WTC11 (cell line): ENCODE measurements around the gene PDS5A. TPM values are rescaled to one million over a fixed set of nuclear protein-coding genes. Genes with fewer than 3 reads are reported as not detected.
"Not testable (repeated sequence)": the region's sequence is repeated elsewhere in the genome, so short reads cannot be mapped to it uniquely, and the experiment has no call there.

Experiments used
- ATAC-seq: fragments of 200-7000 bp; cut with Tn5 transposase; 2 replicates; pipeline ENCODE4 v1.10.0; 2021; ENCODE audit warnings: mild to moderate bottlenecking, moderate library complexity
- CTCF ChIA-PET: fragments of 300-600 bp; sonication (Branson Sonifier 250); formaldehyde crosslinking; loops from one replicate; lab custom pipeline; 2021; ENCODE audit warnings: antibody characterized with exemption; lab: Charles Lee
- POLR2A ChIA-PET: fragments of 350-600 bp; sonication (Branson Sonifier 250); formaldehyde crosslinking; loops from one replicate; lab custom pipeline; 2021; ENCODE audit warnings: antibody characterized with exemption; lab: Charles Lee
- DNase-seq: peaks from one replicate; pipeline ENCODE4 v3.0.0; 2021; ENCODE audit warnings: low spot score
- H3K27ac Mint-ChIP-seq: 2 replicates; pipeline ENCODE4 v1.8.0; 2021; ENCODE audit warnings: mixed read lengths
- H3K27me3 Mint-ChIP-seq: 2 replicates; pipeline ENCODE4 v1.8.0; 2021; ENCODE audit warnings: low read depth, mild to moderate bottlenecking, moderate library complexity, mixed read lengths
- H3K36me3 Mint-ChIP-seq: 2 replicates; pipeline ENCODE4 v1.8.0; 2021; ENCODE audit warnings: mixed read lengths
- H3K4me1 Mint-ChIP-seq: 2 replicates; pipeline ENCODE4 v1.8.0; 2022; ENCODE audit warnings: mixed read lengths
- H3K4me3 Mint-ChIP-seq: 2 replicates; pipeline ENCODE4 v1.8.0; 2021; ENCODE audit warnings: mild to moderate bottlenecking, moderate library complexity, mixed read lengths
- H3K9me3 Mint-ChIP-seq: 2 replicates; pipeline ENCODE4 v1.8.0; 2021; ENCODE audit warnings: mixed read lengths
- ATF6 ChIP-seq: sonication (generic); formaldehyde crosslinking; IDR thresholded peaks from 2 replicates; pipeline ENCODE4 v1.8.1; 2023; ENCODE audit warnings: mild to moderate bottlenecking, missing genetic modification reagents
- CREB1 ChIP-seq: sonication (generic); formaldehyde crosslinking; IDR thresholded peaks from 2 replicates; pipeline ENCODE4 v1.8.0; 2023; ENCODE audit warnings: mild to moderate bottlenecking, missing genetic modification reagents
- GABPB1 ChIP-seq: sonication (generic); formaldehyde crosslinking; IDR thresholded peaks from 2 replicates; pipeline ENCODE4 v1.8.1; 2023; ENCODE audit warnings: mild to moderate bottlenecking, missing genetic modification reagents
- JAZF1 ChIP-seq: fragments of 250-450 bp; sonication (Bioruptor Pico); IDR thresholded peaks from 2 replicates; pipeline ENCODE4 v1.9.0; 2021; ENCODE audit warnings: moderate library complexity, mild to moderate bottlenecking, inconsistent platforms
- MYBL2 ChIP-seq: sonication (generic); formaldehyde crosslinking; IDR thresholded peaks from 2 replicates; pipeline ENCODE4 v1.8.1; 2023; ENCODE audit warnings: mild to moderate bottlenecking, moderate library complexity, missing genetic modification reagents
- NR1H2 ChIP-seq: sonication (generic); formaldehyde crosslinking; IDR thresholded peaks from 2 replicates; pipeline ENCODE4 v1.9.0; 2021; ENCODE audit warnings: mild to moderate bottlenecking, moderate library complexity, missing genetic modification reagents
- OVOL2 ChIP-seq: fragments of 250-450 bp; sonication (Bioruptor Pico); IDR thresholded peaks from 2 replicates; pipeline ENCODE4 v1.9.0; 2021; ENCODE audit warnings: mild to moderate bottlenecking, borderline replicate concordance
- PREB ChIP-seq: sonication (generic); formaldehyde crosslinking; IDR thresholded peaks from 2 replicates; pipeline ENCODE4 v1.8.1; 2022; ENCODE audit warnings: mild to moderate bottlenecking, missing genetic modification reagents, moderate library complexity, borderline replicate concordance
- PRRX2 ChIP-seq: fragments of 250-450 bp; sonication (Bioruptor Pico); IDR thresholded peaks from 2 replicates; pipeline ENCODE4 v1.8.0; 2021; ENCODE audit warnings: mild to moderate bottlenecking
- SMAD3 ChIP-seq: sonication (generic); formaldehyde crosslinking; IDR thresholded peaks from 2 replicates; pipeline ENCODE4 v1.8.0; 2022; ENCODE audit warnings: missing genetic modification reagents, mild to moderate bottlenecking, borderline replicate concordance
- TCF7 ChIP-seq: sonication (generic); formaldehyde crosslinking; IDR thresholded peaks from 2 replicates; pipeline ENCODE4 v1.8.0; 2022; ENCODE audit warnings: mild to moderate bottlenecking, low read depth, missing genetic modification reagents, moderate library complexity
- TEAD1 ChIP-seq: sonication (generic); formaldehyde crosslinking; IDR thresholded peaks from 2 replicates; pipeline ENCODE4 v1.8.0; 2022; ENCODE audit warnings: mild to moderate bottlenecking, missing genetic modification reagents
- TEAD4 ChIP-seq: sonication (generic); formaldehyde crosslinking; IDR thresholded peaks from 2 replicates; pipeline ENCODE4 v1.8.0; 2022; ENCODE audit warnings: mild to moderate bottlenecking, missing genetic modification reagents
- TP53 ChIP-seq: sonication (generic); formaldehyde crosslinking; IDR thresholded peaks from 2 replicates; pipeline ENCODE4 v1.8.1; 2023; ENCODE audit warnings: mild to moderate bottlenecking, missing genetic modification reagents
- ZMAT4 ChIP-seq: fragments of 250-450 bp; sonication (Bioruptor Pico); IDR thresholded peaks from 2 replicates; pipeline ENCODE4 v1.9.0; 2021; ENCODE audit warnings: mild to moderate bottlenecking
- ZNF219 ChIP-seq: sonication (generic); formaldehyde crosslinking; IDR thresholded peaks from 2 replicates; pipeline ENCODE4 v1.8.0; 2023; ENCODE audit warnings: missing genetic modification reagents, mild to moderate bottlenecking, borderline replicate concordance
- ZNF317 ChIP-seq: sonication (generic); formaldehyde crosslinking; IDR thresholded peaks from 2 replicates; pipeline ENCODE4 v1.8.1; 2023; ENCODE audit warnings: low read depth, mild to moderate bottlenecking, moderate library complexity, missing genetic modification reagents, borderline replicate concordance
- ZNF671 ChIP-seq: fragments of 250-450 bp; sonication (Bioruptor Pico); IDR thresholded peaks from 2 replicates; pipeline ENCODE4 v1.8.0; 2021; ENCODE audit warnings: mild to moderate bottlenecking
- total RNA-seq: library from RNA; stranded (reverse); gene quantifications from 3 replicates; pipeline ENCODE4 v1.2.3, GENCODE V29; 2021
- TF ChIP-seq, protein P1 (sequence below): sonication (generic); formaldehyde crosslinking; IDR thresholded peaks from 2 replicates; pipeline ENCODE4 v1.8.0; 2023; ENCODE audit warnings: mild to moderate bottlenecking, missing genetic modification reagents
- TF ChIP-seq, protein P2 (sequence below): sonication (generic); formaldehyde crosslinking; IDR thresholded peaks from 2 replicates; pipeline ENCODE4 v1.8.0; 2022; ENCODE audit warnings: mild to moderate bottlenecking, missing genetic modification reagents

The PDS5A gene
- total RNA-seq, 1 experiment from 2014 or later: 61.7 TPM

DNA sequence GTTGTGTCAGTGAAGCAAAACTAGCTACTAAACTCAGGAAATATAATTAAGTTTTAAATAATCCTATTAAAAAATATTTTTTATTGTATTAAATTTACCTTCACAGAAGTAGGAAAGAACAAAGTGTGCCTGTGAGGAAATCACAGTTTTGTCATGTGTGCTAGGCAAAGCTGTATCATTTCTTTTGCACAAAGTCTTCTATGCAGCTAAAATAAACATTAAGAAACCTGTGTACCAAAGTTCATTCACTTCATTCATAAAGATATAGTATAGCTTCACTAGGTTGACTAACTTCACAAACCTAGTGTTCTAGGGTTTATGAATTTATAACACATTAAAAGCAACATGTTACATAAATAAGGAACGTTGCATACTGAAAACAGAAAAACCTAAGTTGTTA lies 131.0 kb downstream of the PDS5A start (continued):
- no peak for TF ChIP-seq SMAD3
- TF ChIP-seq TEAD1 (CRISPR knock-in tag): no peak
- TF ChIP-seq ZNF219 (CRISPR knock-in tag): no peak
- TF ChIP-seq JAZF1 (CRISPR knock-in tag): no peak
- TF ChIP-seq PREB: no peak
- TF ChIP-seq ZNF317 (CRISPR knock-in tag): no peak

GRCh38 chr4:39846120-39846519 lies 131.6 kb downstream of the PDS5A start:
- DNase-seq (no peak), ATAC-seq (no peak)
- TF ChIP-seq OVOL2 (CRISPR knock-in tag) (no peak), CREB1 (no peak), TCF7 (CRISPR knock-in tag) (no peak), ZMAT4 (no peak), ATF6 (CRISPR knock-in tag) (no peak), NR1H2 (CRISPR knock-in tag) (no peak), PRRX2 (no peak), ZNF671 (CRISPR knock-in tag) (no peak), MYBL2 (CRISPR knock-in tag) (no peak), TP53 (CRISPR knock-in tag) (no peak), TEAD4 (CRISPR knock-in tag) (no peak), GABPB1 (CRISPR knock-in tag) (no peak)
- TF ChIP-seq, protein P1, sequence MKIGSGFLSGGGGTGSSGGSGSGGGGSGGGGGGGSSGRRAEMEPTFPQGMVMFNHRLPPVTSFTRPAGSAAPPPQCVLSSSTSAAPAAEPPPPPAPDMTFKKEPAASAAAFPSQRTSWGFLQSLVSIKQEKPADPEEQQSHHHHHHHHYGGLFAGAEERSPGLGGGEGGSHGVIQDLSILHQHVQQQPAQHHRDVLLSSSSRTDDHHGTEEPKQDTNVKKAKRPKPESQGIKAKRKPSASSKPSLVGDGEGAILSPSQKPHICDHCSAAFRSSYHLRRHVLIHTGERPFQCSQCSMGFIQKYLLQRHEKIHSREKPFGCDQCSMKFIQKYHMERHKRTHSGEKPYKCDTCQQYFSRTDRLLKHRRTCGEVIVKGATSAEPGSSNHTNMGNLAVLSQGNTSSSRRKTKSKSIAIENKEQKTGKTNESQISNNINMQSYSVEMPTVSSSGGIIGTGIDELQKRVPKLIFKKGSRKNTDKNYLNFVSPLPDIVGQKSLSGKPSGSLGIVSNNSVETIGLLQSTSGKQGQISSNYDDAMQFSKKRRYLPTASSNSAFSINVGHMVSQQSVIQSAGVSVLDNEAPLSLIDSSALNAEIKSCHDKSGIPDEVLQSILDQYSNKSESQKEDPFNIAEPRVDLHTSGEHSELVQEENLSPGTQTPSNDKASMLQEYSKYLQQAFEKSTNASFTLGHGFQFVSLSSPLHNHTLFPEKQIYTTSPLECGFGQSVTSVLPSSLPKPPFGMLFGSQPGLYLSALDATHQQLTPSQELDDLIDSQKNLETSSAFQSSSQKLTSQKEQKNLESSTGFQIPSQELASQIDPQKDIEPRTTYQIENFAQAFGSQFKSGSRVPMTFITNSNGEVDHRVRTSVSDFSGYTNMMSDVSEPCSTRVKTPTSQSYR (CRISPR knock-in tag): no peak
- TF ChIP-seq, protein P2, sequence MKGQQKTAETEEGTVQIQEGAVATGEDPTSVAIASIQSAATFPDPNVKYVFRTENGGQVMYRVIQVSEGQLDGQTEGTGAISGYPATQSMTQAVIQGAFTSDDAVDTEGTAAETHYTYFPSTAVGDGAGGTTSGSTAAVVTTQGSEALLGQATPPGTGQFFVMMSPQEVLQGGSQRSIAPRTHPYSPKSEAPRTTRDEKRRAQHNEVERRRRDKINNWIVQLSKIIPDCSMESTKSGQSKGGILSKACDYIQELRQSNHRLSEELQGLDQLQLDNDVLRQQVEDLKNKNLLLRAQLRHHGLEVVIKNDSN (CRISPR knock-in tag): no peak
- Mint-ChIP-seq H3K36me3 (peaks cover 22% of the 10 kb centered on the region), H3K4me3 (no peak overlapping the region), H3K27ac (no peak overlapping the region), H3K9me3 (no peaks in the 10 kb centered on the region), H3K4me1 (no peaks in the 10 kb centered on the region), H3K27me3 (no peaks in the 10 kb centered on the region)
- ChIA-PET CTCF (no interaction called here), POLR2A (no interaction called here)

DNA sequence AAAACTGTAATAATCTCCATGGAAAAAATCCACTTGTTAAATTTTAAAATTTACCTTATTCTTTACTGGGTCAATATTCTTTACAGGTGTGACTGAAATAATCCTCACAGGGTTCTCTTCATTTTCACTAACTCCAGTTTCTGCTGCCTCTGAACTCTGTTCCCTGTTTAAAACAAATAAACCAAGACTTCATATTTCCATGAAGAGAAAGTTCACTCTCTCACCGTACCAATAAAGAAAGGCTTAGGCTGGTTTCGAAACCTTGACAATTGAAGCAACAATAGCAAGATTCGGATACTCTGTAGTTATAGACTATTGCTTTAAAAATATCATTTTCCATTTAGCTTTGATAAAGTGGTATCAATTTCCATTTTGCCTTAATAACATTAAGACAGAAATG lies 135.8 kb downstream of the PDS5A start:
- Mint-ChIP-seq H3K27me3 (no peaks in the 10 kb centered on the region), H3K36me3 (peaks cover 52% of the 10 kb centered on the region), H3K27ac (no peak overlapping the region), H3K4me3 (no peak overlapping the region), H3K4me1 (no peaks in the 10 kb centered on the region), H3K9me3 (no peaks in the 10 kb centered on the region)
- ATAC-seq (no peak), DNase-seq (no peak)
- CTCF ChIA-PET: no interaction called here
- TF ChIP-seq, protein P1 (CRISPR knock-in tag): no peak
- POLR2A ChIA-PET: interaction anchor here (0.9 kb wide), 1 partner anchor 9 kb away, joined by 4 read pairs; no protein-coding TSS in a partner anchor

DNA sequence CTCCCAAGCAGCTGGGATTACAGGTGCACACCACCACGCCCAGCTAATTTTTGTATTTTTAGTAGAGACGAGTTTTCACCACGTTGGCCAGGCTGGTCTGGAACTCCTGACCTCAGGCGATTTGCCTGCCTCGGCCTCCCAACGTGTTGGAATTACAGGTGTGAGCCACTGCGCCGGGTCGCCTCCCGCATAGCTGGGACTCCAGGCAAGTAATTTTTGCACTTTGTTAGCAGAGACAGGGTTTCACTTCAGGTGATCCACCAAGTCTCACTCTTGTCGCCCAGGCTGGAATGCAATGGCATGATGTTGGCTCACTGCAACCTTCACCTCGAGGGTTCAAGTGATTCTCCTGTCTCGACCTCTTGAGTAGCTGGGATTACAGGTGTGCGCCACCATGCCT lies 137.2 kb downstream of the PDS5A start:
- H3K36me3 Mint-ChIP-seq: peaks cover 59% of the 10 kb centered on the region
- POLR2A ChIA-PET, H3K4me3 Mint-ChIP-seq, H3K9me3 Mint-ChIP-seq, ATAC-seq, CTCF ChIA-PET, H3K4me1 Mint-ChIP-seq, H3K27ac Mint-ChIP-seq, DNase-seq, H3K27me3 Mint-ChIP-seq: not testable (repeated sequence)
